HCT116 (cell line): Measurements from ENCODE around the gene MRPL30. TPM values are rescaled to one million over a fixed set of nuclear protein-coding genes. Genes with fewer than 3 reads are reported as not detected.

Experiments used
- ATAC-seq: fragments of 200-7000 bp; cut with Tn5 transposase; 2 replicates; pipeline ENCODE4 v1.9.1; 2020; ENCODE audit warnings: mild to moderate bottlenecking, moderate library complexity
- BruUV-seq: library from RNA; stranded (reverse); fragments of 400-500 nt; replicated peaks from 2 replicates; lab custom pipeline; 2021; lab: Mats Ljungman, UMichigan
- CTCF ChIA-PET: fragments of 300-600 bp; sonication (Branson Sonifier 250); formaldehyde crosslinking; loops from one replicate; lab custom pipeline; 2021; ENCODE audit warnings: antibody characterized with exemption; lab: Charles Lee
- POLR2A ChIA-PET: fragments of 300-600, 350-600 bp; sonication (Branson Sonifier 250); formaldehyde crosslinking; loops from one replicate; lab custom pipeline; 2021; ENCODE audit warnings: antibody characterized with exemption; lab: Charles Lee
- RAD21 ChIA-PET, 2 experiments: fragments of 300-600 bp; sonication (Branson Sonifier 250); formaldehyde crosslinking; loops; one replicate each; lab custom pipeline; 2023; ENCODE audit warnings: low total read pairs in 2 of 2; ENCODE audit not compliant: uncharacterized antibody in 2 of 2, unreplicated experiment in 2 of 2, low non-redundant PET in 1 of 2; lab: Charles Lee
- DNase-seq: peaks from one replicate; pipeline ENCODE4 v3.0.0-alpha.2; 2010; ENCODE audit warnings: low read depth, low spot score
- H2AFZ ChIP-seq: fragments of 200-600 bp; shearing (Covaris generic), sonication (generic); 2 replicates; pipeline ENCODE4 v1.6.1; 2017; ENCODE audit warnings: low read depth, mixed run types, mixed read lengths, antibody characterized with exemption, low read length; ENCODE audit not compliant: poor library complexity, severe bottlenecking
- H3K27ac ChIP-seq: 2 replicates; pipeline ENCODE4 v1.5.1; 2012; ENCODE audit warnings: low read depth, low read length
- H3K27me3 ChIP-seq: fragments of 200-600 bp; sonication (generic); 2 replicates; pipeline ENCODE4 v1.6.1; 2016; ENCODE audit warnings: mixed run types, low read length, mixed read lengths; ENCODE audit not compliant: insufficient read depth
- H3K36me3 ChIP-seq, 2 experiments: fragments of 200-500 bp in 1 of 2; fragments of 200-600 bp in 1 of 2; sonication (Bioruptor generic) in 1 of 2; sonication (generic) in 1 of 2; 2 replicates each; pipeline versions ENCODE4 v1.5.1 to v1.6.1; 2014 to 2016; ENCODE audit warnings: low read length in 2 of 2, inconsistent platforms in 1 of 2, mixed read lengths in 1 of 2, mixed run types in 1 of 2; ENCODE audit not compliant: insufficient read depth in 2 of 2, control insufficient read depth in 1 of 2
- H3K4me1 ChIP-seq, 2 experiments: fragments of 200-600 bp in 1 of 2; sonication (generic) in 1 of 2; 2 replicates each; pipeline versions ENCODE4 v1.5.1 to v1.6.1; 2012 to 2017; ENCODE audit warnings: low read length in 2 of 2, inconsistent platforms in 1 of 2, mild to moderate bottlenecking in 1 of 2, mixed read lengths in 1 of 2, mixed run types in 1 of 2, moderate library complexity in 1 of 2; ENCODE audit not compliant: insufficient read depth in 2 of 2, control insufficient read depth in 1 of 2
- H3K4me2 ChIP-seq: fragments of 200-600 bp; sonication (generic); 2 replicates; pipeline ENCODE4 v1.6.1; 2017; ENCODE audit warnings: mixed run types, low read length, mixed read lengths
- H3K4me3 ChIP-seq, 2 experiments: fragments of 200-600 bp in 1 of 2; sonication (generic) in 1 of 2; replicated peaks in 1 of 2; 2 replicates each; pipeline ENCODE4 v1.5.1; 2011 to 2016; ENCODE audit warnings: low read length in 2 of 2, control low read depth in 1 of 2, low read depth in 1 of 2, mild to moderate bottlenecking in 1 of 2, mixed read lengths in 1 of 2, mixed run types in 1 of 2
- H3K79me2 ChIP-seq: fragments of 200-600 bp; sonication (generic); 2 replicates; pipeline ENCODE4 v1.6.1; 2017; ENCODE audit warnings: mild to moderate bottlenecking, mixed run types, low read length, moderate library complexity, mixed read lengths; ENCODE audit not compliant: insufficient read depth
- H3K9ac ChIP-seq: fragments of 200-600 bp; sonication (generic); 2 replicates; pipeline ENCODE4 v1.6.1; 2016; ENCODE audit warnings: low read length, mixed read lengths
- H3K9me2 ChIP-seq: fragments of 200-600 bp; sonication (generic), shearing (Covaris generic); 2 replicates; pipeline ENCODE4 v1.6.1; 2017; ENCODE audit warnings: mixed run types, mild to moderate bottlenecking, moderate library complexity; ENCODE audit not compliant: insufficient read depth
- H3K9me3 ChIP-seq, 2 experiments: fragments of 200-500 bp in 1 of 2; fragments of 200-600 bp in 1 of 2; sonication (Bioruptor generic) in 1 of 2; sonication (generic) in 1 of 2; 2 replicates each; pipeline ENCODE4 v1.6.1; 2014 to 2017; ENCODE audit warnings: low read length in 2 of 2, mixed read lengths in 2 of 2, inconsistent platforms in 1 of 2, low read depth in 1 of 2, mild to moderate bottlenecking in 1 of 2, mixed run types in 1 of 2, moderate library complexity in 1 of 2; ENCODE audit not compliant: control insufficient read depth in 1 of 2, insufficient read depth in 1 of 2
- H4K20me1 ChIP-seq: fragments of 200-600 bp; sonication (generic), shearing (Covaris generic); 2 replicates; pipeline ENCODE4 v1.6.1; 2017; ENCODE audit warnings: mixed run types, mild to moderate bottlenecking, moderate library complexity; ENCODE audit not compliant: insufficient read depth
- CEBPB ChIP-seq: IDR thresholded peaks from 2 replicates; pipeline ENCODE4 v1.6.1; 2012; ENCODE audit warnings: low read depth
- ELF1 ChIP-seq: IDR thresholded peaks from 2 replicates; pipeline ENCODE4 v1.6.1; 2012; ENCODE audit warnings: low read depth, borderline replicate concordance
- EZH2 ChIP-seq: fragments of 200-600 bp; sonication (generic); IDR thresholded peaks from 2 replicates; pipeline ENCODE4 v1.6.1; 2017; ENCODE audit warnings: antibody characterized with exemption, mixed run types
- JUND ChIP-seq: IDR thresholded peaks from 2 replicates; pipeline ENCODE4 v1.6.1; 2012
- MAX ChIP-seq: IDR thresholded peaks from 2 replicates; pipeline ENCODE4 v1.6.1; 2012
- REST ChIP-seq: IDR thresholded peaks from 2 replicates; pipeline ENCODE4 v1.6.1; 2012; ENCODE audit warnings: low read depth
- SP1 ChIP-seq: IDR thresholded peaks from 2 replicates; pipeline ENCODE4 v1.6.1; 2012; ENCODE audit warnings: low read depth
- YY1 ChIP-seq: IDR thresholded peaks from 2 replicates; pipeline ENCODE4 v1.6.1; 2011; ENCODE audit warnings: low read length, low read depth, moderate library complexity, mild to moderate bottlenecking; ENCODE audit not compliant: insufficient replicate concordance; ENCODE audit errors: extremely low read depth
- ZFX ChIP-seq: fragments of 450-650 bp; IDR thresholded peaks from 2 replicates; pipeline ENCODE4 v1.6.1; 2017
- intact Hi-C: fragments of 100-400 bp; cut with micrococcal nuclease; formaldehyde crosslinking; loops from 2 replicates; pipeline ENCODE4 v1.10.0; 2022
- total RNA-seq: library from RNA; stranded (reverse); gene quantifications from one replicate; pipeline ENCODE4 v1.2.1, GENCODE V29; 2021; ENCODE audit not compliant: unreplicated experiment

Gene MRPL30
- total RNA-seq, 1 experiment from 2014 or later: 38.1 TPM

GRCh38 chr2:99198103-99198841, 17.3 kb downstream of the MRPL30 start:
- POLR2A ChIA-PET: no interaction called here
- DNase-seq: no peak
- CTCF ChIA-PET: no interaction called here

More at GRCh38 chr2:99198103-99198841, 17.3 kb downstream of the MRPL30 start:
- Histone ChIP-seq H3K79me2 (no peaks in the 10 kb centered on the region), H3K9me2 (no peaks in the 10 kb centered on the region), H4K20me1 (no peaks in the 10 kb centered on the region), H3K9ac (no peak overlapping the region), H3K4me1 (no peaks in the 10 kb centered on the region), H3K27ac (no peak overlapping the region), H3K4me2 (no peak overlapping the region), H3K9me3 (no peaks in the 10 kb centered on the region), H2AFZ (no peak overlapping the region), H3K4me3 (no peak overlapping the region), H3K36me3 (peaks cover 16 to 17% of the 10 kb centered on the region in 2 experiments; a peak in 3 of 4 replicates), H3K27me3 (no peaks in the 10 kb centered on the region)
- no peak for ATAC-seq
- RAD21 ChIA-PET: no interaction called here
- TF ChIP-seq JUND (no peak), ZFX (no peak), YY1 (no peak), REST (no peak), SP1 (no peak), ELF1 (no peak), EZH2 (no peak), CEBPB (no peak), MAX (no peak)
- no TSS peak for BruUV-seq
- intact Hi-C loops: no loop called here
